ENCODE measurements around the gene BPTF.
"Not testable (repeated sequence)": the region's sequence is repeated elsewhere in the genome, so short reads cannot be mapped to it uniquely, and the experiment has no call there.

The BPTF gene

GRCh38 chr17:67838538-67838937 is 13.2 kb downstream of the BPTF start:
- H3K36me3 Mint-ChIP-seq (ENCODE audit: low read depth): peaks cover 22% of the 10 kb centered on the region
- H3K27ac Mint-ChIP-seq: no peak overlapping the region
- H3K27me3 Mint-ChIP-seq (ENCODE audit: low read depth): no peaks in the 10 kb centered on the region
- H3K4me1 Mint-ChIP-seq: peaks cover 24% of the 10 kb centered on the region
- H3K9me3 Mint-ChIP-seq: no peaks in the 10 kb centered on the region
- H3K4me3 Mint-ChIP-seq: no peak overlapping the region
- TF ChIP-seq CTCF (IDR thresholded peaks at IDR 0.05; ENCODE audit: unreplicated experiment in 3 of 3): no peak

GRCh38 chr17:67841992-67842391 is 16.7 kb downstream of the BPTF start:
- Mint-ChIP-seq H3K9me3 (no peaks in the 10 kb centered on the region), H3K4me1 (peaks cover 2% of the 10 kb centered on the region), H3K27ac (no peak overlapping the region), H3K4me3 (no peak overlapping the region), H3K36me3 (ENCODE audit: low read depth) (peaks cover 15% of the 10 kb centered on the region), H3K27me3 (ENCODE audit: low read depth) (no peaks in the 10 kb centered on the region)
- TF ChIP-seq CTCF (IDR thresholded peaks at IDR 0.05; ENCODE audit: unreplicated experiment in 3 of 3): no peak

GRCh38 chr17:67842648-67843047 is 17.3 kb downstream of the BPTF start:
- TF ChIP-seq CTCF (IDR thresholded peaks at IDR 0.05; ENCODE audit: unreplicated experiment in 3 of 3): no peak
- Mint-ChIP-seq H3K27me3 (ENCODE audit: low read depth) (no peaks in the 10 kb centered on the region), H3K4me1 (no peaks in the 10 kb centered on the region), H3K27ac (no peak overlapping the region), H3K9me3 (no peaks in the 10 kb centered on the region), H3K36me3 (ENCODE audit: low read depth) (peaks cover 15% of the 10 kb centered on the region), H3K4me3 (no peak overlapping the region)

DNA sequence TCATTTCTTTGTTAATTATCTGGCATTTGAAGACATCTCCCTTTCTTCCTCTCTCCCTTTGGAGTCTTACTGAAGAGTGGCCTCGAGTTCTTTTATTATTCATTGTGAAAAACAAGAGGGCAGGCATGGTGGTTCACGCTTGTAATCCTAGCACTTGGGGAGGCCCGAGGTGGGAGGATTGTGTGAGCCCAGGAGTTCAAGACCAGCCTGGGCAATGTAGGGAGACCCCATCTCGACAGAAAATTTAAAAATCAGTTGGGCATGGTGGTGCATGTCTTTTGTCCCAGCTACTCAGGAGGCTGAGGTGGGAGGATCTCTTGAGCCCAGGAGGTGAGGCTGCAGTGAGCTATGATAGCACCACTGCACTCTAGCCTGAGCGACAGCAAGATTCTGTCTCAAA is 20.1 kb downstream of the BPTF start:
- TF ChIP-seq CTCF (IDR thresholded peaks at IDR 0.05; ENCODE audit: unreplicated experiment in 3 of 3): no peak
- H3K4me3 Mint-ChIP-seq: no peak overlapping the region
- H3K9me3 Mint-ChIP-seq: no peaks in the 10 kb centered on the region
- H3K27me3 Mint-ChIP-seq (ENCODE audit: low read depth): no peaks in the 10 kb centered on the region
- H3K36me3 Mint-ChIP-seq (ENCODE audit: low read depth): peaks cover 31% of the 10 kb centered on the region
- peaks cover under 1% of the 10 kb centered on the region for H3K4me1 Mint-ChIP-seq
- H3K27ac Mint-ChIP-seq: no peak overlapping the region

- H3K9me3 Mint-ChIP-seq; H3K27me3 Mint-ChIP-seq (ENCODE audit: low read depth); H3K27ac Mint-ChIP-seq; H3K4me3 Mint-ChIP-seq: not testable (repeated sequence)
- Mint-ChIP-seq H3K4me1 (peaks cover 19% of the 10 kb centered on the region), H3K36me3 (ENCODE audit: low read depth) (peaks cover 34% of the 10 kb centered on the region)
Observed at GRCh38 chr17:67848189-67848588, 22.9 kb downstream of the BPTF start.

DNA sequence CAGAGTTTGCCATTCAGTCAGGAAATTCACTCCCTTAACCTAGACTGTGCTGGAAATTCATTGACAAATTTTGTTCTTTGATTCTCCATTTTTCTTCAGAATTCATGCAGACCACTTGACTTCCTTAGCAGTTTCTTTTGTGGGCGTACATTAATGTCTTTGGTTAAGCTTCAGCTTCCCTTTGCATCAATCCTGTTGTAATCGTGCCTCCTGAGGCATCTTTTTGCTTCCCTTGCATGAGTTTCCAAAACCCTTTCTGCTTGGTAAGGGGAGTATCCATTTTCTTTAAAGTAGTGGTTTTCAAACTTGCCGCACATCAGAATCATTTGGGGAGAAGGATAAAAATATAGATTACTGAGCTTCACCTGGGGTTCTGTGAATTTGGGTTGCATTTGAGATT is 23.5 kb downstream of the BPTF start:
- not testable (repeated sequence) for H3K27me3 Mint-ChIP-seq (ENCODE audit: low read depth); H3K4me3 Mint-ChIP-seq; H3K9me3 Mint-ChIP-seq; H3K27ac Mint-ChIP-seq
- Mint-ChIP-seq H3K4me1 (peaks cover 19% of the 10 kb centered on the region), H3K36me3 (ENCODE audit: low read depth) (peaks cover 39% of the 10 kb centered on the region)

GRCh38 chr17:67850991-67851631 is 25.8 kb downstream of the BPTF start:
- TF ChIP-seq CTCF (IDR thresholded peaks at IDR 0.05; ENCODE audit: unreplicated experiment in 3 of 3): no peak
- H3K27ac Mint-ChIP-seq: peak overlapping the region; percentile 37 to 89 (median 72)
- peak overlapping the region in 2 of 3 experiments; percentile 1 to 16 for H3K4me3 Mint-ChIP-seq
- no peaks in the 10 kb centered on the region for H3K27me3 Mint-ChIP-seq (ENCODE audit: low read depth)
- peaks cover 26% of the 10 kb centered on the region for H3K4me1 Mint-ChIP-seq
- H3K9me3 Mint-ChIP-seq: no peaks in the 10 kb centered on the region
- H3K36me3 Mint-ChIP-seq (ENCODE audit: low read depth): peaks cover 58% of the 10 kb centered on the region
